Neuronal stem cell (in vitro differentiated cells): ENCODE data around the gene NOP10. TPM values are rescaled to one million over a fixed set of nuclear protein-coding genes. Genes with fewer than 3 reads are reported as not detected.

Source experiments
- DNase-seq: peaks from one replicate; pipeline ENCODE4 v3.0.0-alpha.2; 2013; ENCODE audit warnings: low spot score
- H2AFZ ChIP-seq: one replicate; pipeline ENCODE4 v1.6.1; 2013; ENCODE audit warnings: mild to moderate bottlenecking, low read length, inconsistent platforms
- H2AK5ac ChIP-seq: 2 replicates; pipeline ENCODE4 v1.6.1; 2013; ENCODE audit warnings: low read depth, mild to moderate bottlenecking, inconsistent platforms, low read length, moderate library complexity, mixed read lengths
- H2BK120ac ChIP-seq: 2 replicates; pipeline ENCODE4 v1.6.1; 2013; ENCODE audit warnings: low read depth, mild to moderate bottlenecking, inconsistent platforms, low read length, moderate library complexity, mixed read lengths
- H2BK12ac ChIP-seq: one replicate; pipeline ENCODE4 v1.6.1; 2013; ENCODE audit warnings: low read length, inconsistent platforms
- H2BK15ac ChIP-seq: 2 replicates; pipeline ENCODE4 v1.6.1; 2013; ENCODE audit warnings: mild to moderate bottlenecking, low read length, inconsistent platforms, mixed read lengths
- H2BK5ac ChIP-seq: one replicate; pipeline ENCODE4 v1.6.1; 2013; ENCODE audit warnings: inconsistent platforms, mild to moderate bottlenecking, low read length, moderate library complexity
- H3K14ac ChIP-seq: one replicate; pipeline ENCODE4 v1.6.1; 2013; ENCODE audit warnings: low read length, inconsistent platforms
- H3K18ac ChIP-seq: 2 replicates; pipeline ENCODE4 v1.6.1; 2013; ENCODE audit warnings: low read length, inconsistent platforms
- H3K23ac ChIP-seq: 2 replicates; pipeline ENCODE4 v1.6.1; 2013; ENCODE audit warnings: low read depth, mild to moderate bottlenecking, mixed read lengths, low read length, inconsistent platforms; ENCODE audit not compliant: poor library complexity
- H3K27ac ChIP-seq: replicated peaks from 3 replicates; pipeline ENCODE4 v1.5.1; 2013; ENCODE audit warnings: low read length, inconsistent platforms
- H3K27me3 ChIP-seq, 3 experiments: 2 replicates each; pipeline ENCODE4 v1.6.1; 2013; ENCODE audit warnings: low read length in 3 of 3, mild to moderate bottlenecking in 2 of 3, inconsistent platforms in 1 of 3, low read depth in 1 of 3, mixed read lengths in 1 of 3, moderate library complexity in 1 of 3; ENCODE audit not compliant: control insufficient read depth in 3 of 3, insufficient read depth in 3 of 3
- H3K36me3 ChIP-seq, 2 donors: replicated peaks in 1 of 2; 2 replicates each; pipeline ENCODE4 v1.6.1; 2013; ENCODE audit warnings: low read length in 2 of 2; ENCODE audit not compliant: control insufficient read depth in 2 of 2, insufficient read depth in 2 of 2
- H3K4ac ChIP-seq: 2 replicates; pipeline ENCODE4 v1.6.1; 2013; ENCODE audit warnings: inconsistent platforms, mild to moderate bottlenecking, low read length, moderate library complexity
- H3K4me1 ChIP-seq, 2 donors: 1 replicate in 1 of 2; 2 replicates in 1 of 2; pipeline ENCODE4 v1.6.1; 2013; ENCODE audit warnings: low read length in 2 of 2, low read depth in 1 of 2; ENCODE audit not compliant: control insufficient read depth in 2 of 2, insufficient read depth in 1 of 2
- H3K4me2 ChIP-seq: one replicate; pipeline ENCODE4 v1.6.1; 2013; ENCODE audit warnings: mild to moderate bottlenecking, low read length, inconsistent platforms; ENCODE audit not compliant: insufficient read depth, poor library complexity, severe bottlenecking
- H3K4me3 ChIP-seq, 2 donors: 2 replicates each; pipeline ENCODE4 v1.5.1; 2013; ENCODE audit warnings: low read length in 2 of 2, mild to moderate bottlenecking in 2 of 2, inconsistent platforms in 1 of 2, moderate library complexity in 1 of 2
- H3K79me1 ChIP-seq: one replicate; pipeline ENCODE4 v1.6.1; 2013; ENCODE audit warnings: low read depth, mild to moderate bottlenecking, inconsistent platforms, low read length, moderate library complexity
- H3K9ac ChIP-seq: one replicate; pipeline ENCODE4 v1.6.1; 2013; ENCODE audit warnings: mild to moderate bottlenecking, low read depth, low read length, inconsistent platforms; ENCODE audit not compliant: poor library complexity
- H3K9me3 ChIP-seq, 2 donors: replicated peaks in 1 of 2; 2 replicates each; pipeline versions ENCODE3 to v1.6.1; 2013; ENCODE audit warnings: low read length in 2 of 2, mild to moderate bottlenecking in 2 of 2, inconsistent platforms in 1 of 2, low read depth in 1 of 2, mixed read lengths in 1 of 2, moderate library complexity in 1 of 2; ENCODE audit not compliant: control insufficient read depth in 2 of 2, insufficient read depth in 1 of 2
- H4K8ac ChIP-seq: one replicate; pipeline ENCODE4 v1.6.1; 2013; ENCODE audit warnings: low read depth, mild to moderate bottlenecking, inconsistent platforms, low read length, moderate library complexity
- H4K91ac ChIP-seq: one replicate; pipeline ENCODE4 v1.6.1; 2013; ENCODE audit warnings: low read length, low read depth, mild to moderate bottlenecking, inconsistent platforms; ENCODE audit not compliant: poor library complexity
- WGBS, 2 donors: extraction: QIAGEN DNeasy Blood & Tissue Kit; methylation state at CpG; one replicate each; pipeline ENCODE4 v1.1.7; 2013; ENCODE audit warnings: missing lambda C conversion rate in 2 of 2, mixed read lengths in 1 of 2; ENCODE audit not compliant: insufficient read length in 2 of 2, insufficient replicate concordance in 1 of 2; ENCODE audit errors: extremely low coverage in 2 of 2; 5-methylcytosine and 5-hydroxymethylcytosine counted together
- small RNA-seq: library from polyadenylated mRNA; stranded (forward); fragments of <200 nt; extraction: miRNeasy Mini kit (QIAGEN cat#:217004); gene quantifications from one replicate; pipeline ENCODE3, GENCODE V24; 2013; ENCODE audit not compliant: insufficient read depth

Gene NOP10

DNA sequence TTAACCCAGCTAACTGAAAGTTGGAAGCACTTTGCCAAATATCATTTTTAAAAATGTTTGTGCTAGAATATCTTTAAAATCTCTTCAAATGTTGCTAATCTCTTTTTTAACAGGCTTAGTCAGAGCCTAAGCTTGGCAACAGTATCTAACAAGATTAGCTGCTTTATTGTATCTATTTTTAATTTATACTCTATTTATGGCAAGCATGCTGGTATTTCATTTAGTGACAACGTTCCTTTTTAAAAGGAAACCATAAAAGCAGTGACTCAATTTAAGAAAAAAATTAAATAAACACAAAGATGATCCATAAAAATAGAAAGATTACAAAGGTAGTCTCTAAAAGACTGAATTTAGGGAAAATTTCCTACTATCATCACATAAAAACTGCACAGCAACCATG is 45.9 kb downstream of the NOP10 start:
- DNase-seq, result no peak
- H3K27ac ChIP-seq, result no peak overlapping the region
- no CpG with 5 or more reads among the region's 1 CpG for WGBS, 2 donors

GRCh38 chr15:34292621-34293020 is 50.3 kb downstream of the NOP10 start:
- no peaks in the 10 kb centered on the region for H3K27me3 ChIP-seq
- no peak overlapping the region for H2BK12ac ChIP-seq
- no peak overlapping the region for H3K4me2 ChIP-seq
- no peaks in the 10 kb centered on the region for H3K4me1 ChIP-seq
- no peak for DNase-seq
- H3K27ac ChIP-seq, result no peak overlapping the region
- H3K36me3 ChIP-seq, result no peaks in the 10 kb centered on the region
- H3K79me1 ChIP-seq, result no peaks in the 10 kb centered on the region
- peak overlapping the region in 1 of 2 donors; percentile 63 for H3K4me3 ChIP-seq
- H3K4ac ChIP-seq, result no peak overlapping the region
- no peak overlapping the region for H4K8ac ChIP-seq
- no peak overlapping the region for H2BK120ac ChIP-seq
- no peak overlapping the region for H3K18ac ChIP-seq
- H2AFZ ChIP-seq, result no peak overlapping the region
- H4K91ac ChIP-seq, result no peak overlapping the region
- WGBS, 2 donors, result no CpG with 5 or more reads among the region's 9 CpGs
- no peak overlapping the region for H2BK15ac ChIP-seq
- H3K23ac ChIP-seq, result no peak overlapping the region
- no peak overlapping the region for H2AK5ac ChIP-seq
- no peak overlapping the region for H3K14ac ChIP-seq
- no peak overlapping the region for H3K9ac ChIP-seq
- H3K9me3 ChIP-seq, result no peaks in the 10 kb centered on the region
- H2BK5ac ChIP-seq, result no peak overlapping the region

More for the DNA sequence above, 45.9 kb downstream of the NOP10 start:
- no peak overlapping the region for H2AK5ac ChIP-seq
- H3K4ac ChIP-seq, result no peak overlapping the region
- no peak overlapping the region for H2BK15ac ChIP-seq
- no peak overlapping the region for H2BK12ac ChIP-seq
- no peak overlapping the region for H3K14ac ChIP-seq
- no peak overlapping the region for H2AFZ ChIP-seq
- H4K8ac ChIP-seq, result no peak overlapping the region
- H4K91ac ChIP-seq, result no peak overlapping the region
- no peaks in the 10 kb centered on the region for H3K27me3 ChIP-seq
- H3K4me2 ChIP-seq, result no peak overlapping the region
- H3K36me3 ChIP-seq, result no peaks in the 10 kb centered on the region
- H3K79me1 ChIP-seq, result no peaks in the 10 kb centered on the region
- no peak overlapping the region for H3K23ac ChIP-seq
- no peaks in the 10 kb centered on the region for H3K4me1 ChIP-seq
- H3K18ac ChIP-seq, result no peak overlapping the region
- H2BK5ac ChIP-seq, result no peak overlapping the region
- no peak overlapping the region for H3K4me3 ChIP-seq
- H2BK120ac ChIP-seq, result no peak overlapping the region
- H3K9me3 ChIP-seq, result no peaks in the 10 kb centered on the region
- H3K9ac ChIP-seq, result no peak overlapping the region

Small RNAs within 50 kb of the gene (small RNA-seq; reads per million reads assigned to genes)
- gene MIR1233-1 (not detected), gene RF00019 (not detected)
